Activated gamma-delta T cell treated with anti-CD3 and anti-CD28 coated beads, Interleukin-2, amount 50 U/mL, for 16 hours (primary cell): ENCODE data around the gene SRM.
"Not testable (repeated sequence)": the region's sequence is repeated elsewhere in the genome, so short reads cannot be mapped to it uniquely, and the experiment has no call there.

Source experiments
- DNase-seq: peaks from one replicate; pipeline ENCODE4 v3.0.0-alpha.2; 2020; ENCODE audit warnings: low read depth

SRM gene

GRCh38 chr1:11059968-11060830, at the start of gene SRM:
SRM (minus strand) TSS chr1:11060018; CDS start chr1:11059943, 75 bp downstream.
- DNase-seq = peak; percentile 85

GRCh38 chr1:11109047-11109760, 49.4 kb upstream of the SRM start:
- DNase-seq = no peak

GRCh38 chr1:11107599-11107998, 47.8 kb upstream of the SRM start:
- no peak for DNase-seq

DNA sequence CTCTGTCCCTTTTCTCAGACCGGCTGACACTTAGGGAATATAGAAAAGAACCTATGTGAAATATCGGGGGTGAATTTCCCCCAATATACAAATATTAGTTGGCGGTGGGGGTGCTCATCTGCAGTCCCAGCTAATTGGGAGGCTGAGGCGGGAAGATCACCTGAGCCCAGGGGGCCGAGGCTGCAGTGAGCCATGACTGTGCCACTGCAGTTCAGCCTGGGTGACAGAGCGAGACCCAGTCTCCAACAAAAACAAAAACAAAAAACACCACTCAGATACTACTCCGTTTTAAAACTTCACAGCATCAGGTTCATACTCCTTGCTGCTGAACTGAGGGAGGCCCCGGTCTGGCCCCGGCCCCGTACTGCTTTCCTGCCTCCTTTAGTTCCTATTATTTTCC, 45.8 kb upstream of the SRM start:
- no peak for DNase-seq

GRCh38 chr1:11101347-11101746, 41.5 kb upstream of the SRM start:
- DNase-seq = no peak

GRCh38 chr1:11100806-11101205, 41.0 kb upstream of the SRM start:
- DNase-seq = not testable (repeated sequence)

GRCh38 chr1:11100149-11100493, 40.3 kb upstream of the SRM start:
- DNase-seq = no peak

- DNase-seq = peak; percentile 91
Observed at GRCh38 chr1:11099310-11100148, 39.7 kb upstream of the SRM start, which contains the start of gene EXOSC10. EXOSC10 (minus strand) TSS chr1:11099869; CDS start chr1:11099831, 38 bp downstream.

- DNase-seq = no peak
Observed at GRCh38 chr1:11098931-11099309, 39.1 kb upstream of the SRM start.

DNA sequence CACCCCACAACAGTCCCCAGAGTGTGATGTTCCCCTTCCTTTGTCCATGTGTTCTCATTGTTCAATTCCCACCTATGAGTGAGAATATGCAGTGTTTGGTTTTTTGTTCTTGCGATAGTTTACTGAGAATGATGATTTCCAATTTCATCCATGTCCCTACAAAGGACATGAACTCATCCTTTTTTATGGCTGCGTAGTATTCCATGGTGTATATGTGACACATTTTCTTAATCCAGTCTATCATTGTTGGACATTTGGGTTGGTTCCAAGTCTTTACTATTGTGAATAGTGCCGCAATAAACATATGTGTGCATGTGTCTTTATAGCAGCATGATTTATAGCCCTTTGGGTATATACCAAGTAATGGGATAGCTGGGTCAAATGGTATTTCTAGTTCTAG, 24.0 kb upstream of the SRM start:
- not testable (repeated sequence) for DNase-seq

DNA sequence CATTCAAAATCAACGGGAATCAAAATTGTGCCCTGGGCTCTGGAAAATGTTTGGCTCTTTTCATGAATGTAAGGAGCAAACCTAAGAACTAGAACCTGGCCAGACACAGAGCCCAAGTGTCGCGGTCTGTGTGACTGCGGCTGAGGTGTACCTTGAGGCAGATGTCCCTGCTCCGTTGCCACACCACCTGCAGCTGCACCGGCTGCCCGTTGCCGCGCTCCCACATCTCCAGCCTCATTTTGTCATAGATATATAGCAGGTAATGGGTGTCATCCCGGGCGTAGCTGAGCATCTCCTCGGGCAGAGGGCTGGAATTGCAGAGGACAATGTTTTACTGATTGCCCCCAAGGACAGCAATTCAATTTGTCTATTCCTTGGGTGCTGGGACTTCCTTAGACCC, 21.1 kb upstream of the SRM start:
- DNase-seq = no peak

- no peak for DNase-seq
Observed at GRCh38 chr1:11078631-11079030, 18.8 kb upstream of the SRM start.

GRCh38 chr1:11073398-11073797, 13.6 kb upstream of the SRM start:
- DNase-seq = not testable (repeated sequence)

- no peak for DNase-seq
Observed at GRCh38 chr1:11072216-11072917, 12.5 kb upstream of the SRM start.

DNA sequence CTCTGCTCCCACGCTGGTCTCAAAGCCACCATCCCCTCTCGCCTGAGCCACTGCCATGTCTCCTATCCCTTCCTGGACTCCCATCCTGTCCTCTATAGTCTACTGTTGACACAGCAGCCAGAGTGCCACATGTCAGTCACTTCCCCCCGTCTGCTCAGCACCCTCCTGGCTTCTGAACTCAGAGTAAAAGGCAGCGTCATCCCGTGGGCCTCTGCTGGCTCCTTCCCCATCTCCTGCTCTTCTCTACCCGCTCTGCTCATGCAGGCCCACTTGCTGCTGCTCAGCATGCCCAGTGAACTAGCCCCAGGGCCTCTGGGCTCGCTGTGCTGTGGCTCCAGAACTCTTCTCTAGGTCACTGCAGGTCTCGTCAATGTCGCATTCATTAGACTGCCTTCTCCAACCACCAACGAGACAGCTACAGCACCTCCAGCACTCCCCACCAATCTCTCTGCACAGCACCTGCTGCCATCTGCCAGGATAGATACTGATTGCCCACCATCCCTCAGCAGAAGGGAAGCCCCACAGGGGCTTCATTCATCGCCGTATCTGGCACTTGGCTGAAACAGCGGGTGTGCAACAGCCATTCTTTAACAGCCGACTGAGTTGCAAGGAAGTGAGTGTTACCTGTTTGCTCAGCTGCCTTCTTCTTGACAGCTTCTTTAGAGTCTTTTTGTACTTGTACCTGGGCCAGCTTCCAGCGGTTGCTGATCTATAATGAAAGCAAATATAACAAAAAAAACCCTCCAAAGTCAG, 11.8 kb upstream of the SRM start:
- no peak for DNase-seq

DNA sequence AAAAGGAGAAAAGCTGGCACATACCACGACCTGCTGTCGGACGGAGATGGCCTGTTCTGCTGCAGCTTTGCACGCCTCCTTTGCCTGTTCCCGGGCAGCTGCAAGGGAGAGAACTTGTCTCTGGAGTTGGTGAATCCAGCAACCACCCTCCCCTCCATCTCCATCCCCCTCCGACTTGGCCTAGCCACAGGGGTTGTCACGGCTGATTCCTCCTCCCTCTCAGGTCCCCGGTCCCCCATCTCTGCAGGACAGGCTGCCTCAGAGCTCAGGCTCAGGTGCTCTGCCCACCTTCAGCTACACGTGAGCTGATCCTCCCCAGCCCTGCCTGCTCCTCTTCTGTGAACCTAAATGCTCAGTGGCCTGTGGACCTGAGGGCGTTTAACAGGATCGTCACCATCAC, 11.1 kb upstream of the SRM start:
- no peak for DNase-seq

- no peak for DNase-seq
Observed at GRCh38 chr1:11068600-11069473, 9.0 kb upstream of the SRM start.

GRCh38 chr1:11067716-11068599, 8.1 kb upstream of the SRM start:
- DNase-seq = no peak

DNA sequence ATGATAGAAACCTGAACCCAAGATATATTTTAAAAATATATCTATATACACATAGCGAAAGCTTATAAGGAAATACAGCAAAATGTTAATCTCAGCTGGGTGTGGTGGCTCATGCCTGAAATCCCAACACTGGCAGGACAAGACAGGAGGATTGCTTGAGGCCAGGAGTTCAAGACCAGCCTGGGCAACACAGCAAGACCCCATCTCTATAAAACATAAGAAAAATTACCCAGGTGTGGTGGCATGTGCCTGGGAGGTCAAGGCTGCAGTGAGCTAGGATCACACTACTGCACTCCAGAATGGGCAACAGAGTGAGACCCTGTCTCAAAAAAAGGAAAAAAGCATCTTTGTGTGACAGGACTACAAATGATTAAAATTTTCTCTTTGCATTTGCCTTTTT, 6.0 kb upstream of the SRM start:
- no peak for DNase-seq
